SU-DHL-6 (cell line): Measurements from ENCODE around the gene GRIK1.

Experiments
- H2AFZ ChIP-seq: fragments of 200-600 bp; sonication (generic); 2 replicates; pipeline ENCODE4 v1.6.1; 2014; ENCODE audit warnings: low read depth, mild to moderate bottlenecking, moderate library complexity, mixed read lengths, antibody characterized with exemption, low read length; ENCODE audit not compliant: severe bottlenecking
- H3F3A ChIP-seq: fragments of 200-600 bp; shearing (Covaris generic); 2 replicates; pipeline ENCODE4 v1.6.0; 2016; ENCODE audit warnings: antibody characterized with exemption, mild to moderate bottlenecking; ENCODE audit not compliant: insufficient read depth
- H3K27ac ChIP-seq: fragments of 200-600 bp; sonication (generic); 2 replicates; pipeline ENCODE4 v1.5.1; 2016; ENCODE audit warnings: low read depth, mild to moderate bottlenecking, low read length, moderate library complexity, mixed read lengths
- H3K27me3 ChIP-seq: fragments of 200-600 bp; sonication (generic), shearing (Covaris generic); 2 replicates; pipeline ENCODE4 v1.6.0; 2014; ENCODE audit warnings: mild to moderate bottlenecking, low read length
- H3K36me3 ChIP-seq: fragments of 200-600 bp; sonication (generic); 2 replicates; pipeline ENCODE4 v1.6.1; 2014; ENCODE audit warnings: mild to moderate bottlenecking, low read length, mixed read lengths
- H3K4me2 ChIP-seq: fragments of 300-600, 200-600 bp; shearing (Covaris generic), sonication (generic); 2 replicates; pipeline ENCODE4 v1.6.0; 2014; ENCODE audit warnings: low read length, low read depth, mild to moderate bottlenecking; ENCODE audit not compliant: poor library complexity, severe bottlenecking
- H3K4me3 ChIP-seq: fragments of 200-600 bp; sonication (generic); 2 replicates; pipeline ENCODE4 v1.5.1; 2014; ENCODE audit warnings: antibody characterized with exemption, low read length, mild to moderate bottlenecking, mixed read lengths; ENCODE audit not compliant: insufficient read depth, poor library complexity, severe bottlenecking
- H3K79me2 ChIP-seq: fragments of 200-600 bp; sonication (generic); 2 replicates; pipeline ENCODE4 v1.6.1; 2014; ENCODE audit warnings: mild to moderate bottlenecking, low read length, moderate library complexity; ENCODE audit not compliant: insufficient read depth
- H3K9ac ChIP-seq: fragments of 200-600 bp; sonication (generic); 2 replicates; pipeline ENCODE4 v1.7.0; 2014; ENCODE audit warnings: mild to moderate bottlenecking, low read length
- H3K9me2 ChIP-seq: fragments of 200-600 bp; sonication (generic); replicated peaks from 2 replicates; pipeline ENCODE4 v1.6.1; 2014; ENCODE audit warnings: low read length; ENCODE audit not compliant: insufficient read depth
- H3K9me3 ChIP-seq: fragments of 200-600 bp; sonication (generic); 2 replicates; pipeline ENCODE4 v1.6.1; 2014; ENCODE audit warnings: low read length, mixed read lengths; ENCODE audit not compliant: insufficient read depth
- H4K20me1 ChIP-seq: fragments of 200-600 bp; sonication (generic); 2 replicates; pipeline ENCODE4 v1.6.1; 2014; ENCODE audit warnings: low read depth, mild to moderate bottlenecking, antibody characterized with exemption, low read length, moderate library complexity, mixed read lengths
- EZH2phosphoT487 ChIP-seq: fragments of 200-600 bp; sonication (generic), shearing (Covaris generic); conservative IDR thresholded peaks from 2 replicates; pipeline ENCODE4 v1.6.1; 2018; ENCODE audit warnings: mild to moderate bottlenecking, antibody characterized with exemption, low read length, moderate library complexity, mixed read lengths
- TF ChIP-seq, protein P1 (sequence below): fragments of 200-600 bp; sonication (generic); IDR thresholded peaks from one replicate; pipeline ENCODE4 v1.5.1; 2017; ENCODE audit warnings: antibody characterized with exemption, mild to moderate bottlenecking, low read length, moderate library complexity; ENCODE audit not compliant: insufficient read depth, poor library complexity, severe bottlenecking

Gene GRIK1

DNA sequence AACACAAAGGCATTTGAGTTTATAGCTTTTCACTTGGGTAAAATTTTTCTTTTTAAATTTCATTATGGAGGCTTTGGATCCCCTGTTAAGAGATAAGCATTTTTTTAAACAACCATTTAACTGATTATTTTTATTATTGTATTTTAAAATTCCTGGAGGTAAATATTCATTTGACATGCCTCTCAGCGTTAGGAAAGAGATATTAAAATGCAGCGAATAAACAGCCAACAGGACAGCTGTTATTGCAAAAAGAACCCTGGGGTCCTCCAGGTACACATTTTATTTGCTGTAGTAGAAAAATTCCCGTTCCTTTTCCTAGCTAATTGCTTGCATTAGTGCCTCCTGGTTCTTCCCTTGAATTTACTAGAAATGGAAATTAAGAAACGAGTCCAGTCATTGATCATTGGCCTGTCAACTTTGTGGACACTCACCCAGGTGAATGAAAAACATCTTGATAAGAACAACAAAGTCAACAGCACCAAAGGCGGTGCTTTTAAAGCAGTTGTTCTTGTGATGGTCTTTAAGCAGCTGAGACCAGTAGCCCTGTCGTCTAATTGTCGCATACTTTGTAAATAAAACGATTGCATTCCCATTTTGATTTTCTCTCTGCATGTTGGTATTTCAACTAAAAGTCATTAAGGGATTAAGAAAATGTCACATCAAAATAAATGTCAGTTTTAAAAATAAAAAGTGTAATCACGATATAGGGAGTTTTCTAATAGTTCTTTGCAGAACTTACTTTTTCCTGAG, 282.4 kb downstream of the GRIK1 start:
- no peak overlapping the region for H3K4me2 ChIP-seq
- no peaks in the 10 kb centered on the region for H3K27me3 ChIP-seq
- TF ChIP-seq EZH2phosphoT487 = no peak
- TF ChIP-seq, protein P1, sequence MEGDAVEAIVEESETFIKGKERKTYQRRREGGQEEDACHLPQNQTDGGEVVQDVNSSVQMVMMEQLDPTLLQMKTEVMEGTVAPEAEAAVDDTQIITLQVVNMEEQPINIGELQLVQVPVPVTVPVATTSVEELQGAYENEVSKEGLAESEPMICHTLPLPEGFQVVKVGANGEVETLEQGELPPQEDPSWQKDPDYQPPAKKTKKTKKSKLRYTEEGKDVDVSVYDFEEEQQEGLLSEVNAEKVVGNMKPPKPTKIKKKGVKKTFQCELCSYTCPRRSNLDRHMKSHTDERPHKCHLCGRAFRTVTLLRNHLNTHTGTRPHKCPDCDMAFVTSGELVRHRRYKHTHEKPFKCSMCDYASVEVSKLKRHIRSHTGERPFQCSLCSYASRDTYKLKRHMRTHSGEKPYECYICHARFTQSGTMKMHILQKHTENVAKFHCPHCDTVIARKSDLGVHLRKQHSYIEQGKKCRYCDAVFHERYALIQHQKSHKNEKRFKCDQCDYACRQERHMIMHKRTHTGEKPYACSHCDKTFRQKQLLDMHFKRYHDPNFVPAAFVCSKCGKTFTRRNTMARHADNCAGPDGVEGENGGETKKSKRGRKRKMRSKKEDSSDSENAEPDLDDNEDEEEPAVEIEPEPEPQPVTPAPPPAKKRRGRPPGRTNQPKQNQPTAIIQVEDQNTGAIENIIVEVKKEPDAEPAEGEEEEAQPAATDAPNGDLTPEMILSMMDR = no peak
- no peaks in the 10 kb centered on the region for H3K9me2 ChIP-seq
- no peak overlapping the region for H3K9ac ChIP-seq
- no peak overlapping the region for H3K27ac ChIP-seq
- no peaks in the 10 kb centered on the region for H3K79me2 ChIP-seq
- H3K9me3 ChIP-seq = 0 out of 2 replicates have a peak, but pooled peaks cover 3% of the 10 kb centered on the region
- no peak overlapping the region for H3K4me3 ChIP-seq
- H2AFZ ChIP-seq = no peak overlapping the region
- H3F3A ChIP-seq = no peaks in the 10 kb centered on the region
- H3K36me3 ChIP-seq = no peaks in the 10 kb centered on the region
- H4K20me1 ChIP-seq = no peaks in the 10 kb centered on the region

DNA sequence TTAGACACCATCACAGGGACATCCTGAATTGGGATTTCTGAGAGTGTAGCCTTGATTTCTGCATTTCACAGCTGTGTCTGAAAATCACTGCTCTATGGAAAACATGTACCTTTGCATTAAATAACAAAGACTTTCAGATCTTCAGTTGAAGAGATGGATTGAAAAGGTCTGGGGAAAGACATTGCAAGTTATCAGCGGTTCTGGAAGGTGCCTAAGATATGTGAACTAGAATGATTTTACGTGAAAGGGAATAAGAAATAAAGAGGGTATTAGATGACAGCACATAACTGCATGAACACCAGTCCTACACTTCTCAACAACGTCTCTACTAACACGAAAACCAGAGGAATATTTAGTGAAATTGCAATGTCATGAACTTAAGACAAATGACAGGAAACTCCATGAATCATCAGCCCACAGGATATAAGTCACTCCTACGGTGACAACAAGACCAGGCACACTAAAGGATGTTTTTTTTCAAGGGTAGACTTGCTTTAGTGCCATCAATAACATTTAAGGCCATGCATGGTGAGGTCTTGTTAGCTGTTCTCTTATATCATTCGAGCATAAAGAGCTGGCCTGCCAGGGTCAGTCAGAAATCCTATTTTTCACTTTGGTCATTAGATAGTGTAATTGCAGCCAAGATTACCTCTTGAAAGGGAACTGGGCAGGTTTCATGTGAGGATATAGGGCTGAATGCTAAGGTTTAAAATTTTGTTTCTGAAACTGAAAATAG, 283.1 kb downstream of the GRIK1 start:
- TF ChIP-seq, protein P1 = no peak
- TF ChIP-seq EZH2phosphoT487 = no peak
- no peak overlapping the region for H2AFZ ChIP-seq
- no peak overlapping the region for H3K4me3 ChIP-seq
- 0 out of 2 replicates have a peak, but pooled peaks cover 7% of the 10 kb centered on the region for H3K9me3 ChIP-seq
- no peaks in the 10 kb centered on the region for H3K9me2 ChIP-seq
- H3K36me3 ChIP-seq = no peaks in the 10 kb centered on the region
- no peaks in the 10 kb centered on the region for H4K20me1 ChIP-seq
- no peaks in the 10 kb centered on the region for H3F3A ChIP-seq
- no peak overlapping the region for H3K4me2 ChIP-seq
- H3K9ac ChIP-seq = no peak overlapping the region
- no peaks in the 10 kb centered on the region for H3K79me2 ChIP-seq
- H3K27me3 ChIP-seq = no peaks in the 10 kb centered on the region
- no peak overlapping the region for H3K27ac ChIP-seq

DNA sequence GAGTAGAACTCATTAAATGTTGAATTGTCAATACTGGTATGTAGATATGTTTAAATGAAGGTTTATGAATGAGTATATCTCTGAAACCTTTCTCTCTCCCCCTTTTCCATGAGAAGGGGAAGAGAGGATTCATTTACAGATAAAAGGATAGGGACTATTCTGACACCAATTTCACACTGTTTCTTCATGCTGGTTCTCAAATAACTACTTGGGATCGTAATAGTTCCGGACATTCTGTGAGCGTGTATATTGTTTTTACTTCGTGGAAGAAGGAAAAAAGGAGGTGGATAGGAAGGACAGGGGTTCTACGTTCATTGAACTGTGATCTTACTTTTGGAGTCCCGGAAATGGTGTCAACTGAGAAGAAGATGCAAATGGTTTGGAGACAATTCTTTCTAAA, 284.2 kb downstream of the GRIK1 start:
- Histone ChIP-seq H3K4me2 (no peak overlapping the region), H3K27me3 (no peaks in the 10 kb centered on the region)
- TF ChIP-seq EZH2phosphoT487 = no peak
- TF ChIP-seq, protein P1 = no peak

More for the DNA sequence above, 284.2 kb downstream of the GRIK1 start:
- H3K79me2 ChIP-seq = no peaks in the 10 kb centered on the region
- no peak overlapping the region for H2AFZ ChIP-seq
- no peaks in the 10 kb centered on the region for H3K36me3 ChIP-seq
- no peak overlapping the region for H3K27ac ChIP-seq
- no peaks in the 10 kb centered on the region for H3F3A ChIP-seq
- H3K9ac ChIP-seq = no peak overlapping the region
- no peak overlapping the region for H3K4me3 ChIP-seq
- H4K20me1 ChIP-seq = no peaks in the 10 kb centered on the region
- 0 out of 2 replicates have a peak, but pooled peaks cover 4% of the 10 kb centered on the region for H3K9me3 ChIP-seq
- no peaks in the 10 kb centered on the region for H3K9me2 ChIP-seq
